Adrenal gland (tissue), 5 donors: ENCODE data around the gene CDHR3.

Source experiments
- CTCF ChIP-seq, 6 experiments: fragments of 450-650 bp in 4 of 6; fragments of 200-600 bp in 2 of 6; sonication (generic) in 1 of 6; IDR thresholded peaks; 1 replicate in 5 of 6; 2 replicates in 1 of 6; pipeline versions ENCODE4 v1.5.1 to v1.8.0; 2016 to 2021; ENCODE audit warnings: antibody characterized with exemption in 6 of 6, mild to moderate bottlenecking in 2 of 6, moderate library complexity in 1 of 6
- POLR2A ChIP-seq, 2 donors: fragments of 450-650 bp; IDR thresholded peaks; one replicate each; pipeline ENCODE4 v1.6.1; 2017; ENCODE audit warnings: antibody characterized with exemption in 2 of 2, mild to moderate bottlenecking in 2 of 2, moderate library complexity in 1 of 2
- donor health status: DM: no; HTN: no; CAD: no.

GRCh38 chr7:106057962-106058927, 95.2 kb downstream of the CDHR3 start:
- TF ChIP-seq CTCF (IDR thresholded peaks at IDR 0.05), result no peak
- TF ChIP-seq POLR2A (IDR thresholded peaks at IDR 0.05), result no peak
